Heart right ventricle (tissue), 16 donors: ENCODE results near the gene S100A4. TPM values are rescaled to one million over a fixed set of nuclear protein-coding genes. Genes with fewer than 3 reads are reported as not detected.

Experiments used
- ATAC-seq, 8 donors: fragments of 200-7000 bp; cut with Tn5 transposase; one replicate each; pipeline ENCODE4 v1.9.1; 2020; ENCODE audit warnings: mild to moderate bottlenecking in 8 of 8, moderate library complexity in 8 of 8, moderate number of reproducible peaks in 1 of 8
- DNase-seq, 2 donors: peaks; one replicate each; pipeline ENCODE4 v3.0.0-alpha.2; 2020
- H3K27ac ChIP-seq, 10 donors: fragments of 200-600 bp; sonication (generic) in 2 of 10; one replicate each; pipeline versions ENCODE4 v1.5.0 to v1.8.0; 2020 to 2022; ENCODE audit warnings: mild to moderate bottlenecking in 3 of 10
- H3K27me3 ChIP-seq, 7 donors: fragments of 200-600 bp; one replicate each; pipeline ENCODE4 v1.8.0; 2021 to 2022; ENCODE audit warnings: mild to moderate bottlenecking in 2 of 7
- H3K36me3 ChIP-seq, 9 donors: fragments of 200-600 bp; sonication (generic) in 1 of 9; one replicate each; pipeline versions ENCODE4 v1.5.0 to v1.8.0; 2020 to 2022; ENCODE audit warnings: mild to moderate bottlenecking in 2 of 9
- H3K4me1 ChIP-seq, 9 donors: fragments of 200-600 bp; sonication (generic) in 1 of 9; one replicate each; pipeline versions ENCODE4 v1.5.0 to v1.8.0; 2020 to 2022; ENCODE audit warnings: mild to moderate bottlenecking in 4 of 9
- H3K4me3 ChIP-seq, 10 donors: fragments of 200-600 bp; sonication (generic) in 2 of 10; one replicate each; pipeline versions ENCODE4 v1.5.0 to v1.8.0; 2020 to 2022; ENCODE audit warnings: mild to moderate bottlenecking in 7 of 10, moderate library complexity in 2 of 10
- H3K9me3 ChIP-seq, 11 donors: fragments of 200-600 bp in 10 of 11; sonication (generic) in 2 of 11; one replicate each; pipeline versions ENCODE4 v1.5.0 to v1.8.0; 2013 to 2022; ENCODE audit warnings: mild to moderate bottlenecking in 2 of 11, control low read depth in 1 of 11, moderate library complexity in 1 of 11
- WGBS, 2 donors: extraction: QIAGEN DNeasy Blood & Tissue Kit; methylation state at CpG; one replicate each; pipeline ENCODE4 v1.1.7; 2013; ENCODE audit warnings: inconsistent platforms in 1 of 2; 5-methylcytosine and 5-hydroxymethylcytosine counted together
- intact Hi-C, 10 donors: fragments of 100-400 bp; cut with DNase I; formaldehyde crosslinking; loops; one replicate each; pipeline versions ENCODE4 v1.11.1 to v1.14.2; 2022
- polyA plus RNA-seq, 2 donors: library from polyadenylated mRNA; stranded (reverse); fragments of 200-250 nt; gene quantifications; one replicate each; pipeline ENCODE4 v1.2.3, GENCODE V29; 2013
- total RNA-seq, 10 donors: library from RNA; stranded (reverse); fragmentation: NEBNext Ultra II Directional in 3 of 10; extraction: Animal tissue kit (Norgen Biotek cat#: 25700) in 3 of 10; gene quantifications; one replicate each; pipeline versions ENCODE4 v1.2.1 to v1.2.4, GENCODE V29; 2021 to 2023
- TF ChIP-seq, protein P1 (sequence below), 9 donors: fragments of 200-600 bp; sonication (generic) in 2 of 9; IDR thresholded peaks; one replicate each; pipeline versions ENCODE4 v1.5.0 to v1.8.0; 2021 to 2022; ENCODE audit warnings: antibody characterized with exemption in 9 of 9, mild to moderate bottlenecking in 5 of 9, moderate library complexity in 1 of 9
- donor health status: Arrhythmogenic right ventricular cardiomyopathy.
- donor health status: ischemic (EF 13 %, LVEDD 7.1; RV severe dilation, severe dysfunction).
- donor health status: healthy with polysubstance abuse.
- donor health status: DM: no; HTN: yes; CAD: no.
- donor health status: DM: no; HTN: no; CAD: no.
- donor health status: ischemic (EF 25% LVEDD 6.9; RV normal size, moderate dysfunction).
- donor health status: ischemic (EF 25% LVEDD 5.7; RV mildly dilated, moderate dysfunction).
- donor health status: healthy.
- donor health status: DM: yes; HTN: yes; CAD: no.
- donor health status: Ischemic cardiomyopathy.
- donor health status: ischemic (EF 35%, LVEDD 5.7; RV mildly dilated, moderate dysfunction).
- donor health status: nonischemic (EF 11% LVEDD 7.7; RV severe dilation, severe dysfunction).
- donor health status: DM: yes; HTN: yes; CAD: no.
- donor health status: PGD.
- donor health status: ischemic (EF 29% LVEDD 5.4; RV normal size, mild dysfunction).
- donor health status: nonischemic (EF 23%, LVEDD 6.1; RV moderate dilation, normal function).

Gene S100A4
- total and polyA plus RNA-seq, 12 donors: 29.4 to 755 (median 78.3) TPM

GRCh38 chr1:153553096-153553495, 7.5 kb upstream of the S100A4 start:
- H3K4me1 ChIP-seq: peaks cover 18 to 54% (median 37%) of the 10 kb centered on the region in 9 donors
- H3K9me3 ChIP-seq: no peaks in the 10 kb centered on the region
- H3K4me3 ChIP-seq: no peak overlapping the region
- intact Hi-C loops: no loop called here
- WGBS, 2 donors: 91 to 93% methylated on average over 12 of the region's 12 CpGs
- DNase-seq: no peak
- TF ChIP-seq, protein P1, sequence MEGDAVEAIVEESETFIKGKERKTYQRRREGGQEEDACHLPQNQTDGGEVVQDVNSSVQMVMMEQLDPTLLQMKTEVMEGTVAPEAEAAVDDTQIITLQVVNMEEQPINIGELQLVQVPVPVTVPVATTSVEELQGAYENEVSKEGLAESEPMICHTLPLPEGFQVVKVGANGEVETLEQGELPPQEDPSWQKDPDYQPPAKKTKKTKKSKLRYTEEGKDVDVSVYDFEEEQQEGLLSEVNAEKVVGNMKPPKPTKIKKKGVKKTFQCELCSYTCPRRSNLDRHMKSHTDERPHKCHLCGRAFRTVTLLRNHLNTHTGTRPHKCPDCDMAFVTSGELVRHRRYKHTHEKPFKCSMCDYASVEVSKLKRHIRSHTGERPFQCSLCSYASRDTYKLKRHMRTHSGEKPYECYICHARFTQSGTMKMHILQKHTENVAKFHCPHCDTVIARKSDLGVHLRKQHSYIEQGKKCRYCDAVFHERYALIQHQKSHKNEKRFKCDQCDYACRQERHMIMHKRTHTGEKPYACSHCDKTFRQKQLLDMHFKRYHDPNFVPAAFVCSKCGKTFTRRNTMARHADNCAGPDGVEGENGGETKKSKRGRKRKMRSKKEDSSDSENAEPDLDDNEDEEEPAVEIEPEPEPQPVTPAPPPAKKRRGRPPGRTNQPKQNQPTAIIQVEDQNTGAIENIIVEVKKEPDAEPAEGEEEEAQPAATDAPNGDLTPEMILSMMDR (IDR thresholded peaks at IDR 0.05): no peak
- peak overlapping the region in 5 of 10 donors; percentile 34 to 72 (median 51) for H3K27ac ChIP-seq
- ATAC-seq: no peak
- H3K36me3 ChIP-seq: no peaks in the 10 kb centered on the region
- H3K27me3 ChIP-seq: no peaks in the 10 kb centered on the region

DNA sequence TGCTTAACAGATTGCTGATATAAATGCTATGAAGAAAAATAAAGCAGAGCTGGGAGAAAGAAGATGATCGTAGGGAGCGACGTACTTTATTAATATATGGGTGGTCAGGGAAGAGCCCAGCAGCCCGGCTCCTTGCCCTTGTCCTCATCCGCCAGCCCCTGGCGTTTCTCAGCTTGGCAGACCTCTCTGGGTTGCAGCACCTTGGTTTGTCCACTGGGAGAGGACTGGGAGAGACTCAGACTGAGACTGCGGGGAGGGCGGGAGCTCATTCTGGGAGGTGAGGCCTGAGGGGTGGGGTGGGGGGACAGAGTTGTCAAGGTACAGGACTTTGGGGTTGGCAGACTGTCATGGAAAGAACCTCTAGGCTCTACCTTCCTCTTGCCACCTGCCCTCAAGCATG, 6.7 kb upstream of the S100A4 start:
- DNase-seq: no peak
- Histone ChIP-seq H3K9me3 (no peaks in the 10 kb centered on the region), H3K4me3 (no peak overlapping the region), H3K27ac (no peak overlapping the region), H3K27me3 (no peaks in the 10 kb centered on the region), H3K4me1 (peaks cover 19 to 61% (median 40%) of the 10 kb centered on the region in 9 donors), H3K36me3 (no peaks in the 10 kb centered on the region)
- intact Hi-C loops: no loop called here
- TF ChIP-seq, protein P1 (IDR thresholded peaks at IDR 0.05): no peak
- ATAC-seq: no peak
- WGBS, 2 donors: 95% methylated on average over 8 of the region's 8 CpGs

- H3K4me1 ChIP-seq: peaks cover 23 to 75% (median 43%) of the 10 kb centered on the region in 9 donors
- peak overlapping the region in 3 of 10 donors; percentile 9 to 69 (median 34) for H3K27ac ChIP-seq
- 86 to 87% methylated on average over 10 of the region's 10 CpGs for WGBS, 2 donors
- ATAC-seq (no peak), DNase-seq (no peak)
- no peaks in the 10 kb centered on the region for H3K27me3 ChIP-seq
- intact Hi-C loops: no loop called here
- no peaks in the 10 kb centered on the region for H3K36me3 ChIP-seq
- no peak overlapping the region for H3K4me3 ChIP-seq
- H3K9me3 ChIP-seq: no peaks in the 10 kb centered on the region
- TF ChIP-seq, protein P1 (IDR thresholded peaks at IDR 0.05): no peak
Observed at GRCh38 chr1:153550827-153551500, 5.4 kb upstream of the S100A4 start.

DNA sequence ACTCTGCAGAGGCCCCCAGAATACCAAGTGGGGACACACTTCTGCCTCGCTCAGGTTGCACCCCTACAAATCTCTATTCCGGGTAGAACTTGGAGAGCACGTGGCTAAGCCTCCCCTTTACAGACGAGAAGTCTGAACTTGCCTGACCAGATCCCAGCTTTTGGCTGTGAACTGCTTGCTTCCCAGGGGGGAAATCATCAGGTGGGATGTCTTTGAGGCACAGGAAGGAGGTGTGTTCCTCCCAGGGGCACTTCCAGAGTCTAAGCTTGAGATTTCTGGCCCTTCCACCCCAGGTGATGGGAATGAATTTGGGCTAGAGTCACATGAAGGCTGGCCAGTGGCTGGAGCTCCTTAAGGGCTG, 4.8 kb upstream of the S100A4 start:
- H3K36me3 ChIP-seq: no peaks in the 10 kb centered on the region
- H3K9me3 ChIP-seq: no peaks in the 10 kb centered on the region
- no peak for DNase-seq
- no peak for ATAC-seq
- peak overlapping the region in 4 of 10 donors; percentile 9 to 73 (median 52) for H3K27ac ChIP-seq
- no peaks in the 10 kb centered on the region for H3K27me3 ChIP-seq
- peaks cover 28 to 81% (median 49%) of the 10 kb centered on the region in 9 donors for H3K4me1 ChIP-seq
- intact Hi-C loops: no loop called here
- H3K4me3 ChIP-seq: no peak overlapping the region
- TF ChIP-seq, protein P1 (IDR thresholded peaks at IDR 0.05): no peak
- 62 to 78% methylated on average over 4 of the region's 4 CpGs for WGBS, 2 donors
